HG02885 (cell line): ENCODE measurements around the gene NSFL1C.

Experiments
- ATAC-seq: cut with Tn5 transposase; IDR thresholded peaks from one replicate; pipeline ENCODE4 v1.9.1; 2021; ENCODE audit warnings: mild to moderate bottlenecking; ENCODE audit not compliant: unreplicated experiment, poor library complexity

NSFL1C gene

DNA sequence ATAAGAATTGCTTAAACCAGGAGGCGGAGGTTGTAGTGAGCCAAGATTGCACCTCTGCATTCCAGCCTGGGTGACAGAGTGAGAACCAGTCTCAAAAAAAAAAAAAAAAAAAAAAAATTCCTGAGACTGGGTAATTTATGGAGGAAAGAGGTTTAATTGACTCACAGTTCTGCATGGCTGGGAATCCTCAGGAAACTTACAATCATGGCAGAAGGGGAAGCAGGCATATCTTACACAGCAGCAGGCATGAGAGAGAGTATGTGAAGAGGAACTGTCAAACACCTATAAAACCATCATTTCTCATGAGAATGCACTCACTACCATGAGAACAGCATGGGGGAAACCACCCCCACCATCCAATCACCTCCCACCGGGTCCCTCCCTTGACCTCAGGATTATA is 72.0 kb downstream of the NSFL1C start:
- ATAC-seq, result no peak

DNA sequence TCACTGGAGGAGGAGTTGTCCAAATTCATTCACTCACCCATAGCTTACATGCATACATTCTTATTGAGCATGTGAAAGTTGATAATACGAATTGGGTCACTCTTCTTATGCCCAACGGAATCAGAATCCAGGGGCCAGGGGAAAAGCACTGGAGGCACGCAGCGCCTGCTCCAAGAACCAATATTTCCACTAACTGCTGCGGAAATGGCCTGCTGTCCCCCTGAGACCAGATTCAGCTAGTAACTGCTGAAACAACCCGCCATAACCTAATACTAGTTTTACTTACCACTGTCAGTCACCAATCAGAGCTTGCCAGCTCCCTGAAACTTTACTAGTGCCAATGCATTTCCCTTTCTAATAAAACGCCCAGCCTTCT is 73.2 kb downstream of the NSFL1C start:
- no peak for ATAC-seq

DNA sequence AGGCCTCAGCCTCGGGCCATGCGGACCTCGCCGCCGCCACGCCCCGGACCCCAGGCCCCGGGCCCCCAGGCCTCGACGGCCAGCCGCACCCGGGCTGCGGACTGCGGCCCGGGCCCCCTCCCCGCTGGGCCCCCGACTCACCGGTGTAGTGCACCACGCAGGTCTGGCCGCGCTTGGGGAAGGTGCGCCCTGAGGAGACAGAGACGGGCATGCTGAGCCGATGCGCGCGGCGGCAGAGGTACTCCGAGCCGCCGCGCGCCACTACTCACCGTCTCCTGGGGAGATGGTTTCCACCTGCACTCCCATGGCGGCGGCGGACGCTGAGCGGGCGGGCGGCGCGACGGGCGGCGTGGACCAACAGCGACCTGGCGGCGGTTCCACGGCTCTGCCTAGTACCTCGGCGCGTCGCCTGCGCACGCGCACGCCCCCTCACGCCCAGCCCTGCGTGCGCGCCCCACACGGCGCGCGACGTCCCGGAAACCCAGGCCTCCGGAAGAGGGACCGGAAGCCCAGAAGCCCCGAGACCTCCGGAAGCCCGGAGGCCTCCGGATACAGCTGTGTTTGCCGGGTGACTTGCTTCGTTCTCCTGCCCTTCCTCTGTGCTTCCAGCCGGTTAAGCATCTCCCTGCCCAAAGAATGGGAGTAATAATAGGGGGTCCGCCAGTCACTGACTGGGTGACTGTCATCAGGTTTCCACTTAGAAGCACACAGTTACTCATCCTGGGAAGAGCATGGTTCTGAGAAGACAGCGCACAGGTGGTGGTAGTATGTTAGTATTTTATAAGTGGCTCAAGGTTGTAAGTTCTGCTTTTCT is 73.7 kb downstream of the NSFL1C start, which contains the start of gene FKBP1A:
FKBP1A (minus strand) TSS at position 362 of the 814 bp plus-strand sequence; CDS start at position 306, 56 bp downstream.
- ATAC-seq, result peak; percentile 92

DNA sequence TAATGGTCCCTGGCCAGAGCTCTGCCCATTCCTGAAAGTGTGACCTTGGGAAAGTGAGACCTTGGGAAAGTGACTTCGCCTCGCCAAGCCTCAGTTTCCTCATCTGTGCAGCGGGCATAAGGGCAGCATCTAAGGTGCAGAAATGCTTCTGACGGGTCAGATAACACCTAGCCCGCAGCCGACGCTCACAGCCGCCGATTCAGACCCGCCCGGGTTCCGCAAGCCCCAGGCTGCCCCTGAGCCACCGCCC is 74.3 kb downstream of the NSFL1C start:
- ATAC-seq, result no peak
